SK-N-DZ (cell line): ENCODE results near the gene CCDC40.
A peak's percentile ranks its signal among the peaks of the same experiment; 100 is the strongest.

Experiments
- DNase-seq: peaks from one replicate; pipeline ENCODE4 v3.0.0-alpha.2; 2015; ENCODE audit warnings: low spot score

Gene CCDC40

DNA sequence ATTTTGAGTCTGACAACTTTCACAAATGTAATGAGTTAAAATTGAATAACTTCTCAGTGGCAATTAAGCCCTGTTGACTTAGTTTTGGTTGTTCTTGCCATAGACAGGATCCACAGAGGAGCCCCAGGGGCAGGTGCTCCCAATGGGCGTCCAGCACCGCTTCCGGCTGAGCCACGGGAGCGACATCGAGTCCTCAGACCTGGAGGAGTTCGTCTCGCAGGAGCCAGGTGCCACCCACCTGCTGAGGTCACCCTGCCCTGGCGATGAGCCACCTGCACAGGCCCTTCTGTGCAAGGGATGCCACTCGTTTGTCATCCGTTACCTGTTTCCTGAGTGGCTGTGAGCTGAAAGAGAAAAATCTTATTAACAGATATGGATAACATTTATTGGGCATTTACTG is 10.7 kb downstream of the CCDC40 start:
- no peak for DNase-seq

DNA sequence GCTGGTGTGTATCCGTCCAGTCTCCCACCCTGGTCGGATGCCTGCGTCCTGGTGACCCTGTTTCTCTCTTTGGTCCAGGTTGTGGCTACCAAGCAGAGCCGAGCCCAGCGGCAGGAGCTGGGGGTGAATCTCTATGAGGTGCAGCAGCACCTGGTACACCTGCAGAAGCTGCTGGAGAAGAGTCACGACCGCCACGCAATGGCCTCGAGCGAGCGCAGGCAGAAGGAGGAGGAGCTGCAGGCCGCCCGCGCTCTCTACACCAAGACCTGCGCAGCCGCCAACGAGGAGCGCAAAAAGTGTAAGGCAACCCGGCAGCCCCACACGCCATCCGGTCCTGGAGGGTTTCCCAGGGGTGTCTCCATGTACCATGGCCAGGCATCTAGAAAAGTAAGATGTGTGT is 13.5 kb downstream of the CCDC40 start:
- DNase-seq: no peak

DNA sequence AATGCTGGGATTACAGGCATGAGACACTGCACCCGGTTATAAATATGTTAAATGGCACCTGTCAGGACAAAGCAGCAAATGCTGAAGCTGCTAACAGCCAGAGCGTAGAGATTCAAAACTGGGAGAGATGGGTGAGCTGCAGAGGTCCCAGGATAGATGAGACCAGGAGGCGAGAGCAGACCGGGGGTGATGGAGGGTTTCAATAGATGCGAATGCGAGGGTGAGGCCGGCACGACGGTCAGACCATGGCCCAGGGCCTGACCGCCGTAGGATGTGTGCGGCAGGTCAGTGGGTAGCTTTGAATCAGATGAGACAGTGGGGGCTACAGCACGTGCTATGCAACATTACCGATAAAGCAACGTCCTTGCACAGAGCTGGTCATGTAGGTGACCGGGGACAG is 14.3 kb downstream of the CCDC40 start:
- no peak for DNase-seq

DNA sequence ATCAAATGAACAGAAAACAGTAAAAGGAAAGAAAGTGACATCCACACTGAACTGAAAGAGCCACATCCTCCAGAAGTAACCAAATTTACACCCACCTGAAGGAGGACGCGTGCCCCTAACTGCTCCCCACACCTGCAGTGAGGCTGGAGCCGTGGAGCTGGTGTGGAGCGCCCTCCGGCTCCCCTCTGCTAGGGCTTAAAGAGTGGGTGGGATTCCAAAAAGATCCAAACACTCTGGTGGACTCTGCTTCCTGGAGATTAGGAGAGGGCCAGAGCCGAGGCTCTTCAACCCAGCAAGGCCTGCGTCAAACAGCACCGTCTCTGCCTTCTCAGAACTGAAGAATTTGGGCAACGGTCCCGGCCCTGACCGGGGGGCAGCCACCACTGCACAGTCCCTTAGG is 15.2 kb downstream of the CCDC40 start:
- DNase-seq: no peak

DNA sequence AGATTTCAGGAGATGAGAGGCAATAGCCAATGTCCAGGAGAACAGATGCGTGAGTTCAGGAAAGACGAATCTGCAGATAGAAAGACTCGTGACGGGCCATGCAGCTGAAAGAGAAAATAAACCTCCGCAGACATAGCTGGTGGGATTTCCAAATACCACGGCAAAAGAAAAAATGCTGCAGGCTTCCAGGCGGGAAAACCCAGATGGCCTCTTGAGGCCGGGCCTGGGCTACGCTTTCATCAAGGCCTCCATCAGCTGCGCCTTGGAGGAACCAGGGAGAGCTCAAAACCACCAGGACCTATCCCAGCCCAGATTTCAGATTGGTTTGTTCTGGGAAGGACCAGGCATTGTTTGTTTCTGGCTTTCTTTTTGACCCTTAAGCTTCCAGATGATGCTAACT is 16.7 kb downstream of the CCDC40 start:
- DNase-seq: no peak

DNA sequence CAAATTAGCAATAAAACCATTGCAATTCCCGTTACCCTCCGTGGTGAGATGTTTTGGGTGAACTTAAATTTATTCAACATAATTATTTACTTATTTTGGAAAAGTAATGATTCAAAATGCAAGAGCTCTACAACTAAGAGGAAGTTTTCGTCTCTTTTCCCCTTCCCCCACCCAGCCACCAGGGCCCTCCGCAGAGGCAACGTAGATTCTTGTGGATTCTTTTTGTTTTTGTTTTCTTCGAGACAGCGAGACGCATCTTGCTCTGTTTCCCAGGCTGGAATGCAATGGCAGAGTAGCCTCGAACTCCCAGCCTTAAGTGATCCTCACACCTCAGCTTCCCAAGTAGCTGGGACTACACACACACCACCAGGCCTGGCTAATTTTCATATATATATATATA is 19.2 kb downstream of the CCDC40 start:
- DNase-seq: no peak

DNA sequence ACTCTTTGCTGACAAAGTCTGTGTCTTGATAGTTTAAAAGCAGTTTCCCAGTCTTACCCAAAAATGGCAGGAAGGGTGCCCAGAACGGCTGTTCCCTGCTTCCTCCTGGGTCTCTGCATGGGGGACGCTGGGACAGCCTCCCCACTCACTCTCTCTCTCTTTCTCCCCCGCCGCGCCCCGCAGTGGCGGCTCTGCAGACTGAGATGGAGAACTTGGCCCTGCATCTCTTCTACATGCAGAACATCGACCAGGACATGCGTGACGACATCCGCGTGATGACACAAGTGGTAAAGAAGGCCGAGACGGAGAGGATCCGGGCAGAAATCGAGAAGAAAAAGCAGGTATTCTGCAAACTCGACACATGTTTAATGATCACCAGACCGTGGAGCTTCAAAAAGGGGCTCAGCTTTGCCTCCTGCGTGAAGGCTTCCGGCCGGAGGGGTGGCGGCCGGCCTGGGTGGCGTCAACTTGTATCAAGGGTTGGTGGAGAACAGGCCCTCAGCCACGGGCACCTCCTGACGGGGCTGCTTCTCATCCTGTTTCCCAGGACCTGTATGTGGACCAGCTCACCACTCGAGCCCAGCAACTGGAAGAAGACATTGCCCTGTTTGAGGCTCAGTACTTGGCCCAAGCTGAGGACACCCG is 22.0 kb downstream of the CCDC40 start:
- DNase-seq: no peak

DNA sequence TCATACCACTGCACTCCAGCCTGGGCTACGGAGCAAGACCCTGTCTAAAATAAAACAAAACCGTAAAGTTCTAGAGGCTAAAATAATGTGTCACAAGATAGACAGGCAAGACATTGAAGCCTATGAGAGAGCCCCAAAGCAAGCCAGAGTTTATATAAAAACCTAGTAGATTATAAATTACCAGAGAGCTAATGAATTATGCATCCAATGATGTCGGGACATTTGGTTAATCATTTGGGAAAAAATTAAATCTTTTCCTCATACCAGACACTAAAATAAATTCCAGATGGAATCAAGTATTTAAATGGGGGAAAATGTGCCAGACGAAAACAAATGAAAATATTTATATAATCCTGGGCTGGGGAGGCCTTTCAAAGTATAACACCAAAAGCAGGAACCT is 24.2 kb downstream of the CCDC40 start:
- no peak for DNase-seq

DNA sequence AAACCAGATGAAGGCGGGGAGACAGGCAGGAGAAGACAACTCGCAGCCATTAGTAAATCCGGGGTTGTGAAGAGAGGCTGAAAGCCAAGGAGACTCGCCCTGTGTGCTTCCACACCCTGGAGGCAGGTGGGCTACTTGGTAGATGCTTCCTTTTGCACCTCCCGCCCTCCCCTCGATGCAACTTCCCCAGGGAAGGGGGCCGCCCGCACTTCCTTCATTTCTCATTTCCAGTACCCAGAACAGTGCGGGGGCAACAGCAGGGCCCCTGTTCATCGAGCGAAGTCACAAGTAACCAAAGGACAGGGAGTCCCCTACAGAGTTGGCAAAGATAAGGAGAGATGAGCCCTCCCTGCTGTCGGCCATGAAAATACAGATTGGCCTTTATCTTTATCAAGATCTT is 25.0 kb downstream of the CCDC40 start:
- DNase-seq: no peak

DNA sequence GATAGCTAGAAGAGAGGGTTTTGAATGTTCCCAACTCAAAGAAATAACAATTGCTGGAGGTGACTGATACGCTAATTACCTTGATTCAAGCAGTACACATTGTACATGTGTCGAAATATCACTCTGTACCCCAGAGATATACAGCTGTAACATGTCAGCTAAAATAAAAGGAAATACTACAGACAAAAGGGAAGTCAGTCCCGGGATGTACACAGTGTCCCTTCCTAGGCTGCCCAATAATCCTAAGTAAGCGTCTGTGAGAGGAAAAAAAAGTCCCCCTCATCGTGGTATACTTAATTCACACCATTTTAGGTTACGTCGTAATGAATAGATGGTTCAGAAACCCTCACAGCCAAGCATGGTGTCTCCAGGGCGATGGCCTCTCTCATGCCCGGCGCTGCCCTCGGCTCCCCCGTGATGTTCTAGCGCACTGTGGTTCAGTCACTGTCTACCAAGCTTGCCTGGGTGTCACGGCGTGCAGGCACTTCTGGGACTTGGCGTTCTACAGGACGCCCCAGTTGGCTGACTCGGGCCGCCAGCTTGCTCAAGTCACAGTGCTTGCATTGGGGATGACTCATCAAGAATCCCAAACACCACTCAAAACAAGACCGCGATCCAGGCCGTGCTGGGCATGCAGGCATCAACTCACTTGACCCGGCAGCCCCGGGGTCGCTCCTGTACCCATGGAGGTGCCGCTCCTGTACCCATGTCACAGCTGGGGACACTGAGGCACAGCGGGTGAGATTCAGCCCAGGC is 27.6 kb downstream of the CCDC40 start:
- DNase-seq: no peak

DNA sequence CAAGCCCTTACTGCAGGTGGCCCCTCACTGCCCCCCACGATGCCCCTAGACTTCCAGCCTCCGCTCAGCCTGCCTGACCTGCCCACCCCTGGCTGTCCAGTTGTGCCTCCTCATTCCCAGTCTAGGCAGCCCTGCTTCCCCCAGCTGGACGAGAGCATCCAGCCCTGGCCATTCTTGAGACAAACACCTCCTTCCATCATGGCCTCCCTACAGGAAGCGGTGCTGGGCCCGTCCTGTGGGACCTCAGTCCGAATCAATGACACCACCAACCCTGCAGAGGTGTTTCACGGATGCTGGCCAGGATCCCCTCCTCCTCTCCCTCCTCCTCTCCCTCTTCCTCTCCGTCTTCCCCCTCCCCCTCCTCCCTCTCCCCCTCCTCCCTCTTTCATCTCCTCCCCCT is 28.3 kb downstream of the CCDC40 start:
- no peak for DNase-seq

DNA sequence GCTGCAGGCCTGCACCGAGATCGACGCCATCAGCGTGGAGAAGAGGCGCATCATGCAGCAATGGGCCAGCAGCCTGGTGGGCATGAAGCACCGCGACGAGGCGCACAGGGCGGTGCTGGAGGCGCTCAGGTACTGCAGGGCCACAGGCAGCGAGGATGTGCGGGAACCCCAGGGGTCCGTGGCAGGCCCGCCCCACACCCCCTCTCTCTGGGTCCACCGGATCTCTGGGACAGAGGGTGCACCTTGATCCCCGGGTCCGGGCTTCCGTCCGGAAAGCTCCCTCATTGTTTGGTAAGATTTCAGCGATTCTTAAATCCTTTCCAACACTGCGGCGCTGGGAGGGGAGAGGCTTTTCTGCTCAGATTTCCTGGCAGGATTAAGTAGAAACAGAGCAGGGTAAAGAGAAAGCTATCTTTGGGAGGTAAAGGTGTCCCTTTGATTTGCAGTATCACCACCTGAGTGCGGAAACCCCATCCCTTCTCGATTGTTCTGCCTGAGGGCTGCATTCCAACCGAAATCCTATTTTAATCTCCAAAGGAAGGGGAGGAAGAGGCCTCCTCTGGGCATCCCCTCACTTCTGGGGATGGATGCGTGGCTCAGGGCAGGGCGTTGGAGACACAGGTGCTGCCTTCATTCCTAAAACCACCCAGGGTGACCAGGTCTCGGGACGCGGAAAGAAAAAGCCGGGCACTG is 29.2 kb downstream of the CCDC40 start:
- no peak for DNase-seq

DNA sequence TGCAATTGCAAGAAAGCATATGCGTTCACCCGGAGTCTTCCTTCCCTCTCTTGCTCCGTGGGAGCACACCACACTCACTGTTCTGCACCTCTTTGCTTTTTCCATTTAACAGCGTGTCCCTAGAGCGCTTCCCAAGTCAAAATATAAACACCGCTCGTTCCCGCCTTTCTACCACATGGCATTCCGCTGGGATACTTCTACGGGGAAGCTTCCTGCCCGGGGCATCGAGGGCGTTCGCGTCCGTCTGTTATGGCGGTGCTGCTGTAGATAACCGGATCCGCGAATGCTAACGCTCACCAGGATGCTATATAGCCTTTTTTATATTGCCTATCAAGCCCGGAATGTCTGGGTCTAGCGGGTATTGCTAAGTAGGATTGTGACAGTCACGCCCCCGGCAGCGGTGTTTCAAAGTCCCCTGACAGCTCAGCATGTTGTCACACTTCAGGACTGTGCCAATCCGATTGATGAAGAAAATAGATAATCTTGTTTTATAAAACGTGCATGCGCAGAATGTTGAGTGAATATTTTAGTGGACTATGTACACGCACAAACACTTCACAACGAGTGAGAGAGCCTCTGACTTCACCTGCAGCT is 31.0 kb downstream of the CCDC40 start:
- no peak for DNase-seq

DNA sequence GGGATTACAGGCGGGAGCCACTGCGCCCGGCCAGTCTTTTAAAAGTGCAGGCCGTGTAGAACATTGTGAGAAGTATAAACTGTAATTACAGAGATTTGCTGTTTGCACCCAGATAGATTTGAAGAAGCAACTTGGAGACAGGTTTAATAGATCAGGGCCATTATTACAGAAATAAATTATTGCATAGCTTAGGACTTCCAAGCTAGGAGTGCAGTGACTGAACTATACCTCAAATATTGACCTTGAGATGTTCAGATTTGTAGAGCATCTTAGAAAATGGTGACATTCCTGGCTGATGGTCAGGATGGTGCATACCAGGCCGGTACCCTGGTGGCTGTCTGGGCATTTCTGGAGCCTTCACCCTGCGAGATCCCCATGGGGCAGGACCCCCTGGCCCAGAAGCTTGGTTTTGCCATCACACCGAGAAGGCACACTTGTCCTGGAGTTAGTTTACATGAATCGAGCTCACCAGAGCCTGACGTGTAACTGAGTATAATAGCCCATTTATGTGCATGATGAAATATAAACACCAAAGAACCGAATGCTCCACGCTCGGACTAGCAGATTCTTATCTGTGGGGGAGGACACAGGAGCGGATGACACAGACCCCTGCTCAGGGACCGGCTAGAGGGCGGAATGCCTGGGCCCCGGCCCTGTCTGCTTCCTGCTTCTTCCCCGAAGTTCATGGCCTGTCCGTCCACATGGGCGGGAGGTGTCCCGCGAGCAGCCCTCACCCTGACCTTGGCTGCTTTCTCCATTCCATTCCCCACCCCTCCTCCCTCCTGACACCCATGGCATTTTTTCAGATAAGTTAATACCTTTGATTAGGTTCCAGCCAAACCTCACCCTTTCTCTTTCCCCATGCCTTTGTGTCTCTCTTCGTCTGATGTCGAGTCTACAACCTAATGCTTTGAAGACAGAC is 32.1 kb downstream of the CCDC40 start:
- peak; percentile 39 for DNase-seq

DNA sequence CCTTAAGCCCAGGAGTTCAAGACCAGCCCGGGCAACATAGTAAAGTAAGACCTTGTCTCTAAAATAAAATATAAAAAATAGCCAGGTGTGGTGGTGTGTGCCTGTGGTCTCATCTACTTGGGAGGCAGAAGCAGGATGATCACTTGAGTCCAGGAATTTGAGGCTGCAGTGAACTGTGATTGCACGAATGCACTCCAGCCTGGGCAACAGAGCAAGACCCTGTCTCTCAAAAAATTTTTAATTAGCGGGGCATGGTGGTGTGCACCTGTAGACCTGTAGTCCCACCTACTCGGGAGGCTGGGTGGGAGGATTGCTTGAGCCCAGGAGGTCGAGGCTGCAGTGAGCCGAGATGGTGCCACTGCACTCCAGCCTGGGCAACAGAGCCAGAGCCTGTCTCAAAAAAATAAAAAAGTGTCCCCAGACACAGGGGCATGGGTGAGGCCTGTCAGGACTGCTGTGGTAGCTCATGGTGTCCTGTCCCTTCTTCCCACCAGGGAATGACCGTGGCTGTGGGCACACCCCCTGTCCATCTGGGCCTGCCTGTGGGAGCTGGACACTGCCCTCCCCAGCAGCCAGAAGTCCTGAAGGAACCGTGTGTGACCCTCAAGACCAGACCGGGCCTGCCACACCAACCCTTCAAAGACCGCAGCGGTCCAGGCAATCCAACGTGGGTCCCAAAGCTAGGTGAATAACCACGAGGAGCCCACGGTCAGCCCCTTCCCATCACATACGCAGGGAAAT is 34.1 kb downstream of the CCDC40 start:
- no peak for DNase-seq

DNA sequence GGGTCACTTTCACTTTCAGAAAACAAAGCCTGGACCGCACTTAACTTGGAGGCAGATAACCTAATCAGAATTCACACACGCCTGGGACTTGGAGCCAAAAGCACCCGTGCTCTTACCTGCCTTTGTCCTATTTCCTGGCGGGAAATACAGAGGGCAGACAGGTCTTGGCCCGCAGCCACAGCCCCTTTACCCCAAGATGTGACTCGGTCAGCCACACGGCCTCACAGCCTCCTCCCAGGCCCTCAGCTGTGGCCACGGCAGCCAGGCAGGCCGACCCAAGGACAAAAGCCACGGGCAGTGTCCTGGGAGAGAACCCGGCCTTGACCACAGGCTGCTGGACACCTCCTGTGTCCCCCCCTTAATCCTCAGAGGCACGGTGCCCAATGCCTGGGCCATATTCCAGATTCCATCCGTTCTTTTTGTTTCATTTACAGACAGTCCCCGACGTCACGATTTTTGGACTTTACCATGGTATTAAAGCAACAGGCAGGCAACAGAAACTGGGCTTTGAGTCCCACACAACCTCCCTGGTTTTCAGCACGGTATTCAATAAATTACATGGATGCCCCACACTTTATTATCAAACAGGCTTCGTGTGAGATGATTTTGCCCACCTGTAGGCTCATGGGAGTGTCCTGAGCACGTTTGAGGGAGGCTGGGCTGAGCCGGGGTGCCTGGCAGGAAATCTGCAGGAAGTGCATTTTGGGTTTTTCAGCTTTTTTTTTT is 34.8 kb downstream of the CCDC40 start:
- no peak for DNase-seq

DNA sequence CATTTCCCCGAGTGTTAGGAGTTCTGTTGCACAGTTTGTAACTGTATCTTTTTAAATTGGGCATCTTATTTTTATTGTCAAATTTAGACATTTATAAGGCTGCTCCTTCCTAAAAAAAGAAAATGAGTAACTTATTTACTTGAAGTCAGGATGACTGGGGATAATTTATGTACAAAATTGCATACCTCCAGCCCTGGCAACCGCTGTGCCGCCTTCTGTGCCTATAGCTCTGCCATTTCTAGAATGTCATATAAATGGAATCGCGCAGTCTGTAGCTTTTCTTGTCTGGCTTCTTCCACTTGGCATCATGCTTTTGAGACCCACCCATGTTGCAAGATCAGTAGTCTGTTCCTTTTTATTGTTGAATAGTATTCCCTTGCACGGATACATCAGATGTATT is 36.0 kb downstream of the CCDC40 start:
- no peak for DNase-seq

DNA sequence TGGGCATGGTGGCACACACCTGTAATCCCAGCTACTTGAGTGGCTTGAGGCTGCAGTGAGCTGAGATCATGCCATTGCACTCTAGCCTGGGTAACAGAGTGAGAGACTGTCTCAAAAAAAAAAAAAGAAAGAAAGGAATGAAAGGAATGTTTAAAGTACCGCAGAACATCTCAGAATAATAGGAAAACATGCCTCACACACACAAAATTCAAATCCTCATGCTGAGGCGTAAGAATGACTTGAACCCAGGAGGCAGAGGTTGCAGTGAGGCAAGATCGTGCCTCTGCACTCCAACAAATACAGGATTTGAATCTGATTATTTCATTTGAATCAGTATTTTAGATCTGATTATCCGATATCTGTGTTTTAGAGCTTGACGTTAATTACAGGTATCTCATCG is 43.6 kb downstream of the CCDC40 start:
- DNase-seq: no peak

DNA sequence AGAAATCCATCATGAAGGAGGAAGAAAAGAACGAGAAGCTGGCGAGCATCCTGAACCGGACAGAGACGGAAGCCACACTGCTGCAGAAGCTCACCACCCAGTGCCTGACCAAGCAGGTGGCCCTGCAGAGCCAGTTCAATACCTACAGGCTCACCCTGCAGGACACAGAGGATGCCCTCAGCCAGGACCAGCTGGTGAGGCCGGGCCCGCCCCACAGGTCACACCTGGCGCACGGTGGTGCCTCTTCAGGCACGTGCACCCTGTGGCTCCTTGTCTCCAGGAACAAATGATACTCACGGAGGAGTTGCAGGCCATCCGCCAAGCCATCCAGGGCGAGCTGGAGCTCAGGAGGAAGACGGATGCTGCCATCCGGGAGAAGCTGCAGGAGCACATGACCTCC is 45.2 kb downstream of the CCDC40 start:
- DNase-seq: no peak
